ENCODE results near the gene ZDHHC1.
"Not testable (repeated sequence)": the region's sequence is repeated elsewhere in the genome, so short reads cannot be mapped to it uniquely, and the experiment has no call there.

ZDHHC1 gene

GRCh38 chr16:67430977-67431774, 14.9 kb upstream of the ZDHHC1 start, which contains the start of gene HSD11B2:
Gene HSD11B2, plus strand, starts transcription at chr16:67431121. Its CDS starts 128 bp downstream, at chr16:67431249.
- DNase-seq (ENCODE audit: low read depth in 2 of 2) = no peak

DNA sequence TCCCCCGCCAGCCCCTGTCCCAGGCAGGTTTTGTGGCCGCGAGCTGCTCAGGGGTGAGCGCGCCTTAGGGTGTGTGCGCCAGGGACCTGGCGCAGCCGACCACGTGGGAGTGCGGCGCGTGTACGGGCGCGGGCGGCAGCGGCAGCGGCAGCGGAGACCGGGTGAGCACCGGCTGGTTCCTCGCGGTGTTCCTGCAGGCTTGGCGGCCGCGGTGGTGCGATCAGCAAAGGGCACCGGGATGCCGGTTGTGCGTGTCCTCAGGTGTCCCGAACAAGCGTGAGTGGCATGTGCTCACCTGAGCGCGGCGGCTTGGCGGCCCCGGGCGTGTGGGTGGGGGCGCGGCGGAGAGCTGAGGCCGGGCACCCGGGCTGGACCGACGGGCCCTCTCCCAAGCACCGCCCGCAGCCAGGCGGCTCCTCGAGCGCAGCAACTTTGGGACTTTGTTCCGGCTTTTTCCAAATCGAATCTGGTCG, 14.3 kb upstream of the ZDHHC1 start:
- DNase-seq (ENCODE audit: low read depth in 2 of 2) = no peak

- DNase-seq (ENCODE audit: low read depth in 2 of 2) = no peak
These were observed 13.7 kb upstream of the ZDHHC1 start for GRCh38 chr16:67429799-67430503.

- DNase-seq (ENCODE audit: low read depth in 2 of 2) = no peak
These were observed 12.9 kb upstream of the ZDHHC1 start for GRCh38 chr16:67429053-67429798.

DNA sequence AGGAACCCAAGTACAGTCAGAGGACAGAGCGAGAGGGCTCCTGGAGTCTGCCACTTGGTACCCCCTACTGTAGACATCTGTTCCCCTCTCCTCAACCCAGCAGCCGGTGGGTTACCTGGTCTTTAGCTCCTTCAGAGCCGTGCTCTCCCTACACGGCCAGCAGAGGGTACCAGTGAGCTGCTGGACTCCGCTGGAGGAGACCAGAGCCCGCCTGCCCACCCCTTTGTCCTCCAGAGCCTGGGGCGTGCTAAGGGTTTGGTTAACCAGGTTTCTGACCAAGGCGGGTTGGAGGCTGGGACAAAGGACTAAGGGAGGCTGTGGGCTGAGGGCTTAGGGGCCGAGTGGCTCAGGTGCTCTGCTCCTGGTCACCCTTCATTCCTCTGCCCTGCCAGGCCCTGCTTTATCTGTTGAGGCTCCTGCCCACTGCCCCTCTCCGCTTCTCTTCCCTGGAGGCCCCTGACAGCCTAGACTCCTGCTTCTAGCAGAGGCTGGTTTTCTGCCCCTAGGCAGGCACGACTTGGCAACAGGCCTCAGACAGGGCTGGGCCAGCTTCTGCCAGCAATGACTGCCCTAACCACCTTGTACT, 12.0 kb upstream of the ZDHHC1 start:
- DNase-seq (ENCODE audit: low read depth in 2 of 2) = no peak

DNA sequence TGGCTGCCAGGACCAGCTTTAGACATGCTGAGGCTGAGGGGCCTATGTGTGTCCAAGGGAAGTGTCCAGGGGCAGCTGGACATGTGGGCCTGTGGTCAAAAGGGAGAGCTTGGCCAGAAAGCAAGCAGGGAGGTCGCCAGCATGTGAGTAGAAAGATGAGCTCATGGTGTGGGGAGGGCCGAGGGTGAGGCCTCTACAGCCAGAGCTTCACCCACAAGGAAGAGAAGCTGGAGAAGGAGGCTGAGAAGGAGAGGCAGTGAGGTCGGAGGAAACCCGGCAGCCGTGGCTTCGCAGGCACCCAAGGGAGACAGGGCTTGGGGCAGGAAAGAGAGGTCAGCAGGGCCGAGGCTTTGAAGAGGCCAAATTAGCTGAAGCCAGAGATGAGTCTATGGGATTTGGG, 10.7 kb upstream of the ZDHHC1 start:
- DNase-seq (ENCODE audit: low read depth in 2 of 2) = no peak

DNA sequence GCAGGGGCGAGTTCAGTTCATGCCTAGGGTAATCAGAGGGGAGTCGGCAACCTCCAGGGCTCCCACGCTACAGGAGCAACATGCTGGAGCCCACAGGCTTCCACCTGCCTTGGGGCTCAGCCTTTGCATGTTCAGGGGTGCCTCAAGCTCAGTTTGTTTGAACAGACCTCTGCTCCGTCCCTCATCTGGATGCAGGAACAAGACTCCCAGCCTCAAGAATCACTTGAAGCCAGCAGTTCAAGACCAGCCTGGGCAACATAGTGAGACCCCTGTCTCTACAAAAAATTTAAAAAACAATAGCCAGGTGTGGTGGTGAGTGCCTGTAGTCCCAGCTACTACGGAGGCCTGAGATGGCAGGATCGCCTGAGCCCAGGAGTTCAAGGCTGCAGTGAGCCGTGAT, 9.7 kb upstream of the ZDHHC1 start:
- no peak for DNase-seq (ENCODE audit: low read depth in 2 of 2)

DNA sequence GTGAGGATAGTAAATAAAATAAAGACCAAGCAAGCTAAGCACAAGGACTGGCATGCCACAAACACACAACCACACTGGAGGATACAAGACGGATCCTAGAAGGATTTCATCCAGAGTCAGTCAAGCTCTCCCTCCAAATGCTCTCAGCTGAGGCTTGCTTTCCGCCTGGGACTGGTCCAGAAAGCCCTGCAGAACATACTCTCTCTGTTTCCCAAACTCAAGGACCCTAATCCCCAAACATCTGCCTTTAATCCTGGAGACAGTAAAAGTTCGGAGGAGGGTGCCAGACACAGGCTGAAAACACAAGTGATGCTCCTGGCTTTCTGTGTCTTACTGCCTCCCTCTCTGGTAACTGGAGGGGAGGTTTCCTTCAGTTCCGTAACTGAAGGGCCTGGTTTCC, 9.3 kb upstream of the ZDHHC1 start:
- DNase-seq (ENCODE audit: low read depth in 2 of 2) = no peak

DNA sequence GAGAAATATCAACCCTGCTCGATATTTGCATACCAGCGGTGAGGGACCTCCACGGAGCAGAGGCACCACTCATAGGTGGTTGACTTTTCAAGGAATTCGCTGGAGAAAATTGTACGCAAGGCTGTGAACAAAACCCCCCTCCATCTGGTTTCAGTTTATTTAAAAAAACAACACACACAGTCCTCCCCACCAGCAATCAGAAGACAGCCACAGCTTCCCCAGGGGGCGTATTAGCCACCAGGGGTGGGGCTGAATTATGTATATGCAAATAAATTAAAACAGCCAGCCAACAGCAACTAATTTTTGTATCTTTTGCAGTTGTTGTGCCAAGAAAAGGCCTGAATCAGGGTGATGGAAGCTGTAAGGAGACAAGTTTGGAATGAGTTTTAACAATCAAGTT, 8.8 kb upstream of the ZDHHC1 start:
- DNase-seq (ENCODE audit: low read depth in 2 of 2) = no peak

DNA sequence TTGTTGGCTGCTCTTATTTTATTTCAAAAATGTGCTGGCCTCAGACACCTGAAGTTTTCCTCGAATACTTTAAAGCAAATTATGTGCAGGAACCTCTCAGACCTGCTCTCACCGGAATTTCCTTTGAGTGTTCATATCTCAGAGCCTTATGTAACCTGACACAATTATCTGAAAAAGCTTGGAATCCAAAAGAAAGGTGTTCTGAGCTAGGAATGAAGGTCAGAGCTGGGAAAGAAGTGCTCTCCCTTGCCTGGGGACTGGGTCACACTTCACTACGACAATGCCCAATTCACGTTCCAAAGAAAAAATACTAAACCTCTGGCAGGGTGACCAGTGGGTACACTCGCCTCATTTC, 8.0 kb upstream of the ZDHHC1 start:
- DNase-seq (ENCODE audit: low read depth in 2 of 2) = no peak

DNA sequence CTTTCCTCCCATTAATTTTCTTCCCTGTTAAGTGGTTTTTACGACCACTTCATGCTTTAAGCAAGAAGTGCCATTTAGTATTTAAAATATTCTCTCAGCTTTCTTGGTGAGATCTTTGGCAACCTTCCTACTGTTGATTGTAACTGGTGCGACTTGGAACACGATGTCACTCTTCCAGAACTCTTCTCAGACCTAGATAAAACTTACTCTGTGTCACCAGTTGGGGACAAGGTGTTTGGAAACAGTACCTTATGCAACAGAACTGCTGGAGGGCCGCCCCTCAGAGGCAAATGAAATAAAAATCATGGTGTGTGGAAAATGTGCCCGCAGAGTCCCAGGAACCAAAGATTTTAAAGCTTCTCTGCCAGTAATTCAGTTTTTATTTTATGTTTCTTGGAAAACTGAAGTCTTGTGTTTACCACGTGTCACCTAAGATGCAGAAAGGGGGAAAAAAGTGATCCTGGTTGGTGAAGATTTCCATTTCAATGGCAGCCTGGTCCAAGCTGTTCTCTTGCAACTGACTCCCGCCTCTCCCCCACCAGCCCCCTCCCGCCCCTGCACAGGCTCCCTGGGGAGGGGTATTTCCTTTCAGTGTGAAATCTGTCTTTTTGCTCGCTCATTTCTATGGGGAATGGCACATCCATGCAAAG, 7.5 kb upstream of the ZDHHC1 start:
- DNase-seq (ENCODE audit: low read depth in 2 of 2) = no peak

GRCh38 chr16:67423015-67423414, 6.7 kb upstream of the ZDHHC1 start:
- no peak for DNase-seq (ENCODE audit: low read depth in 2 of 2)

- no peak for DNase-seq (ENCODE audit: low read depth in 2 of 2)
These were observed 4.8 kb upstream of the ZDHHC1 start for GRCh38 chr16:67421030-67421429.

GRCh38 chr16:67419931-67420330, 3.7 kb upstream of the ZDHHC1 start:
- DNase-seq (ENCODE audit: low read depth in 2 of 2) = no peak

DNA sequence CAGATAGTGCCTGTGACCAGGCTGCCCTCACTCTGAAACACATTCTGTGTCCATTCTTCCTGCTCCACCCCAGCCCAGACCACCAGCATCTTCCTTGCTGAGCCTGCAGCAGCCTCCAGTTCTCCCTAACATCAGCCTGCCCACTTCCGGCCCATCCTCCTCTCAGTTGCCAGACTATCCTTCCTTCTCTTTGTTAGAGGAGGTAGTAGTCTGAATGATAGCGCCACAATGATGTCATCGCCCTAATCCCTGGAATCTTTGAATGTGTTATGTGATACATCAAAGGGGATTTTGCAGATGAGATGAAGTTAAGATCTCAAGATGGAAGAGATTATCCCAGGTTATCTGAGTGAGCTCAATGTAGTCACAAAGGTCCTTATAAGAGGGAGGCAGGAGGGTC, 3.2 kb upstream of the ZDHHC1 start:
- no peak for DNase-seq (ENCODE audit: low read depth in 2 of 2)

GRCh38 chr16:67417333-67418061, 1.2 kb upstream of the ZDHHC1 start:
- DNase-seq (ENCODE audit: low read depth in 2 of 2) = no peak

GRCh38 chr16:67415421-67415820, 856 bp downstream of the ZDHHC1 start:
- DNase-seq (ENCODE audit: low read depth in 2 of 2) = not testable (repeated sequence)

GRCh38 chr16:67413978-67414911, 2.0 kb downstream of the ZDHHC1 start:
- no peak for DNase-seq (ENCODE audit: low read depth in 2 of 2)

DNA sequence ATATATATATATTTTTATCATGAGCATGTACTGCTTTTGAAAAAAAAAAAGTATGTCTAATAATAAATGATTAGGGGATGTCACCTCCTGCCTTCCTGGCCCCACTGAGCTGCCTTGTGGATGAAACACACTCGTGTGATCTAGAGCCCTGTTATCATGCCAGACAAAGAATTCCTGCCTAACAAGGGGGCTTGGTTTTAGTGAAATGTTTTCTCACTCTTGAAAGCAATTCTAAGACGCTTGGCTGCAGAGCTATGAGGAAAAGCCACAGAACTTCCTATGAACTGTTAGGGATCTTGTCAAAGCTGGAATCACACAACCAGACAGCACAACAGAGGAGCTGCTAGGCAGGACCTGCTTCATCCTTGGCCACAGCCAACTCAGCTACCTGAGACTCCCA, 4.0 kb downstream of the ZDHHC1 start:
- DNase-seq (ENCODE audit: low read depth in 2 of 2) = no peak

GRCh38 chr16:67411339-67411738, 4.9 kb downstream of the ZDHHC1 start:
- no peak for DNase-seq (ENCODE audit: low read depth in 2 of 2)
